ENCODE measurements around the gene UPF1. TPM values are rescaled to one million over a fixed set of nuclear protein-coding genes. Genes with fewer than 3 reads are reported as not detected.

Gene UPF1
- total RNA-seq, 1 experiment from 2014 or later = 78.8 TPM

DNA sequence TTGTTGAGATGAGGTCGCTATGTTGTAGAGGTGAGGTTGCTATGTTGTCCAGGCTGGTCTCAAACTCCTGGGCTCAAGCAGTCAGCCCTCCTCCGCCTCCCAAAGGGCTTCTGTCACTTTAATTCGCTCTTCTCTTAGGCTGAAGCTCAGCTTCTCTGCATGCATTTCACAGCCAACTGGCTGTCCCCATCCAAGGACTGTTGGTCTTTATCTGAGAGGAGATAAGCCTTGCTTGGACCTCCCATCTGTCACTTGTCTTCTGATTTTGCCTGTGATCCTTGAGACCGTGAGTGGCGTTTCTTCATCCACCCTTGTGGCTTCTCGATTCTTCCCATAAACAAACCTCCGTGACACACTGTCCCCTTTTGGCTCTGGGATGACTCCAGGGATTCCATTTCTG is 39.8 kb downstream of the UPF1 start:
- no peaks in the 10 kb centered on the region for H3K9me2 ChIP-seq (ENCODE audit: insufficient read depth)
- H2AFZ ChIP-seq = no peak overlapping the region
- ChIA-PET POLR2A (ENCODE audit: unreplicated experiment) (interaction anchor here (0.6 kb wide), 1 partner anchor 243 kb away, joined by 8 read pairs; no protein-coding TSS in a partner anchor), CTCF (no interaction called here)
- peaks cover 29% of the 10 kb centered on the region for H4K20me1 ChIP-seq (ENCODE audit: insufficient read depth)
- no peak for DNase-seq
- intact Hi-C loops (cut with micrococcal nuclease; ENCODE audit: unreplicated experiment) = no loop called here
- H3K79me2 ChIP-seq (ENCODE audit: low read depth) = no peaks in the 10 kb centered on the region
- no peak for TF ChIP-seq EZH2 (IDR thresholded peaks at IDR 0.05; ENCODE audit: low read depth)
- TF ChIP-seq, protein P1, sequence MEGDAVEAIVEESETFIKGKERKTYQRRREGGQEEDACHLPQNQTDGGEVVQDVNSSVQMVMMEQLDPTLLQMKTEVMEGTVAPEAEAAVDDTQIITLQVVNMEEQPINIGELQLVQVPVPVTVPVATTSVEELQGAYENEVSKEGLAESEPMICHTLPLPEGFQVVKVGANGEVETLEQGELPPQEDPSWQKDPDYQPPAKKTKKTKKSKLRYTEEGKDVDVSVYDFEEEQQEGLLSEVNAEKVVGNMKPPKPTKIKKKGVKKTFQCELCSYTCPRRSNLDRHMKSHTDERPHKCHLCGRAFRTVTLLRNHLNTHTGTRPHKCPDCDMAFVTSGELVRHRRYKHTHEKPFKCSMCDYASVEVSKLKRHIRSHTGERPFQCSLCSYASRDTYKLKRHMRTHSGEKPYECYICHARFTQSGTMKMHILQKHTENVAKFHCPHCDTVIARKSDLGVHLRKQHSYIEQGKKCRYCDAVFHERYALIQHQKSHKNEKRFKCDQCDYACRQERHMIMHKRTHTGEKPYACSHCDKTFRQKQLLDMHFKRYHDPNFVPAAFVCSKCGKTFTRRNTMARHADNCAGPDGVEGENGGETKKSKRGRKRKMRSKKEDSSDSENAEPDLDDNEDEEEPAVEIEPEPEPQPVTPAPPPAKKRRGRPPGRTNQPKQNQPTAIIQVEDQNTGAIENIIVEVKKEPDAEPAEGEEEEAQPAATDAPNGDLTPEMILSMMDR (conservative IDR thresholded peaks at IDR 0.05) = no peak
- no peaks in the 10 kb centered on the region for H3K27me3 ChIP-seq (ENCODE audit: insufficient read depth, low read depth)
- no peak overlapping the region for H3K27ac ChIP-seq
- H3K4me1 ChIP-seq (replicated peaks; ENCODE audit: insufficient read depth) = no peaks in the 10 kb centered on the region
- H3F3A ChIP-seq (ENCODE audit: insufficient read depth, low read depth) = peaks cover 58% of the 10 kb centered on the region; the same call in 1 of the 2 replicates
- no peaks in the 10 kb centered on the region for H3K9me3 ChIP-seq (ENCODE audit: insufficient read depth, low read depth)
- no TSS peak for BruUV-seq (replicated peaks)
- H3K4me3 ChIP-seq = no peak overlapping the region
- no peaks in the 10 kb centered on the region for H3K36me3 ChIP-seq (ENCODE audit: low read depth)
- no peak overlapping the region for H3K4me2 ChIP-seq

DNA sequence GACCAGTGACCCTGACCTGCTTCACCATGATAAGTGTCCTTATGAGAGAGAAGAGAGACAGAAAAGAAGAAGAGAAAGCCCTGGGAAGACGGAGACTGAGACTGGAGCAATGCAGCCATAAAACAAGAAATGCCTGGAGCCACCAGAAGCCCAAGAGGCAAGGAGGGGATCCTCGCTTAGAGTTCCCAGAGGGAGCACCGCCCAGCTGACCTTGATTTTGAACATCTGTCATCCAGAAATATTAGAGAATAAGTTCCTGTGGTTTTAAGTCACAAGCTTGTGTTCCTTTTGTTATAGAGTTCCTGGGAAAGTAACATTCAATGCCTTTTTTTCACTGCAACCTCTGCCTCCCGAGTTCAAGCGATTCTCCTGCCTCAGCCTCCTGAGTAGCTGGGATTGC is 44.0 kb downstream of the UPF1 start:
- H3K27me3 ChIP-seq (ENCODE audit: insufficient read depth, low read depth) = no peaks in the 10 kb centered on the region
- no peaks in the 10 kb centered on the region for H3K4me1 ChIP-seq (replicated peaks; ENCODE audit: insufficient read depth)
- intact Hi-C loops (cut with micrococcal nuclease; ENCODE audit: unreplicated experiment) = no loop called here
- peaks cover 46% of the 10 kb centered on the region for H4K20me1 ChIP-seq (ENCODE audit: insufficient read depth)
- H3K4me3 ChIP-seq = no peak overlapping the region
- no peaks in the 10 kb centered on the region for H3K36me3 ChIP-seq (ENCODE audit: low read depth)
- H2AFZ ChIP-seq = no peak overlapping the region
- H3K27ac ChIP-seq = no peak overlapping the region
- H3K9me2 ChIP-seq (ENCODE audit: insufficient read depth) = no peaks in the 10 kb centered on the region
- no peaks in the 10 kb centered on the region for H3K79me2 ChIP-seq (ENCODE audit: low read depth)
- H3K4me2 ChIP-seq = no peak overlapping the region
- CTCF ChIA-PET = interaction anchor here (0.6 kb wide), 2 partner anchors 262 to 325 kb away, joined by 3 to 4 read pairs; no protein-coding TSS in a partner anchor
- no peak for TF ChIP-seq EZH2 (IDR thresholded peaks at IDR 0.05; ENCODE audit: low read depth)
- H3F3A ChIP-seq (ENCODE audit: insufficient read depth, low read depth) = peaks cover 74% of the 10 kb centered on the region
- no peak for DNase-seq
- no TSS peak for BruUV-seq (replicated peaks)
- POLR2A ChIA-PET (ENCODE audit: unreplicated experiment) = no interaction called here
- H3K9me3 ChIP-seq (ENCODE audit: insufficient read depth, low read depth) = no peaks in the 10 kb centered on the region

GRCh38 chr19:18876865-18877264 is 45.1 kb downstream of the UPF1 start:
- Histone ChIP-seq H4K20me1 (ENCODE audit: insufficient read depth) (peaks cover 34% of the 10 kb centered on the region), H3K79me2 (ENCODE audit: low read depth) (no peaks in the 10 kb centered on the region), H3K9me3 (ENCODE audit: insufficient read depth, low read depth) (no peaks in the 10 kb centered on the region), H3K4me3 (no peak overlapping the region), H3K4me2 (no peak overlapping the region), H3F3A (ENCODE audit: insufficient read depth, low read depth) (peaks cover 65% of the 10 kb centered on the region), H3K4me1 (replicated peaks; ENCODE audit: insufficient read depth) (no peaks in the 10 kb centered on the region), H3K27ac (no peak overlapping the region), H3K9me2 (ENCODE audit: insufficient read depth) (no peaks in the 10 kb centered on the region), H3K36me3 (ENCODE audit: low read depth) (no peaks in the 10 kb centered on the region), H2AFZ (no peak overlapping the region), H3K27me3 (ENCODE audit: insufficient read depth, low read depth) (no peaks in the 10 kb centered on the region)
- POLR2A ChIA-PET (ENCODE audit: unreplicated experiment) = no interaction called here
- BruUV-seq (replicated peaks) = no TSS peak
- no peak for DNase-seq
- intact Hi-C loops (cut with micrococcal nuclease; ENCODE audit: unreplicated experiment) = no loop called here
- TF ChIP-seq, protein P1 (conservative IDR thresholded peaks at IDR 0.05) = no peak
- no peak for TF ChIP-seq EZH2 (IDR thresholded peaks at IDR 0.05; ENCODE audit: low read depth)
- CTCF ChIA-PET = interaction anchor here (0.7 kb wide), 1 partner anchor 110 kb away, joined by 3 read pairs; no protein-coding TSS in a partner anchor
